ENCODE measurements around the gene HOXB5. TPM values are rescaled to one million over a fixed set of nuclear protein-coding genes. Genes with fewer than 3 reads are reported as not detected.
A peak's percentile ranks its signal among the peaks of the same experiment; 100 is the strongest.

HOXB5 gene
- total and polyA plus RNA-seq, 2 donors (not counting 1 experiment from before 2014, with no cell fraction given) = not detected

GRCh38 chr17:48589831-48590606, 3.6 kb downstream of the HOXB5 start, which contains the start of gene HOXB3:
Gene HOXB3 (minus strand): TSS chr17:48590241. CDS start chr17:48552474, 37,767 bp downstream.
- Histone ChIP-seq H3K27ac (ENCODE audit: low read length in 2 of 2) (no peak within 1 kb of the TSS), H3K9ac (ENCODE audit: low read length) (peak within 1 kb of the TSS; percentile 1), H3K4me1 (ENCODE audit: control insufficient read depth in 2 of 2, insufficient read depth in 2 of 2, low read length in 2 of 2) (peaks cover 52 to 61% of the 10 kb centered on the region in 2 donors), H3K4me3 (ENCODE audit: control extremely low read depth in 1 of 5, extremely low read depth in 1 of 5, insufficient read depth in 1 of 5, low read depth in 2 of 5, low read length in 4 of 5) (peak within 1 kb of the TSS in 2 of 5 experiments; percentile 15 to 17), H3K9me3 (ENCODE audit: control extremely low read depth in 1 of 3, control insufficient read depth in 2 of 3, insufficient read depth in 1 of 3, low read length in 2 of 3) (peaks cover 0 to 11% (median 0%) of the 10 kb centered on the region in 3 donors), H3K4me2 (replicated peaks; ENCODE audit: low read depth, low read length, poor library complexity, severe bottlenecking) (peak within 1 kb of the TSS; percentile 53), H3K36me3 (replicated peaks in 1 of 2; ENCODE audit: control extremely low read depth in 1 of 2, control insufficient read depth in 1 of 2, extremely low read depth in 1 of 2, insufficient read depth in 2 of 2, low read length in 1 of 2) (no peaks in the 10 kb centered on the region), H4K20me1 (ENCODE audit: control insufficient read depth, insufficient read depth, low read length, poor library complexity, severe bottlenecking) (peaks cover 4% of the 10 kb centered on the region), H3K27me3 (replicated peaks in 1 of 4; ENCODE audit: control extremely low read depth in 1 of 4, control insufficient read depth in 3 of 4, insufficient read depth in 4 of 4, low read length in 3 of 4) (peaks cover 0 to 99% (median 83%) of the 10 kb centered on the region in 4 experiments), H3K79me2 (ENCODE audit: control insufficient read depth, insufficient read depth, low read length) (no peaks in the 10 kb centered on the region), H2AFZ (ENCODE audit: insufficient read depth, low read depth, low read length, poor library complexity, severe bottlenecking) (no peak within 1 kb of the TSS)
- DNase-seq (peak; percentile 48), ATAC-seq (ENCODE audit: low read depth) (no peak)
- no peaks in the 10 kb centered on the region for H3K9me3 Mint-ChIP-seq (ENCODE audit: insufficient read depth)
- TF ChIP-seq, protein P1, sequence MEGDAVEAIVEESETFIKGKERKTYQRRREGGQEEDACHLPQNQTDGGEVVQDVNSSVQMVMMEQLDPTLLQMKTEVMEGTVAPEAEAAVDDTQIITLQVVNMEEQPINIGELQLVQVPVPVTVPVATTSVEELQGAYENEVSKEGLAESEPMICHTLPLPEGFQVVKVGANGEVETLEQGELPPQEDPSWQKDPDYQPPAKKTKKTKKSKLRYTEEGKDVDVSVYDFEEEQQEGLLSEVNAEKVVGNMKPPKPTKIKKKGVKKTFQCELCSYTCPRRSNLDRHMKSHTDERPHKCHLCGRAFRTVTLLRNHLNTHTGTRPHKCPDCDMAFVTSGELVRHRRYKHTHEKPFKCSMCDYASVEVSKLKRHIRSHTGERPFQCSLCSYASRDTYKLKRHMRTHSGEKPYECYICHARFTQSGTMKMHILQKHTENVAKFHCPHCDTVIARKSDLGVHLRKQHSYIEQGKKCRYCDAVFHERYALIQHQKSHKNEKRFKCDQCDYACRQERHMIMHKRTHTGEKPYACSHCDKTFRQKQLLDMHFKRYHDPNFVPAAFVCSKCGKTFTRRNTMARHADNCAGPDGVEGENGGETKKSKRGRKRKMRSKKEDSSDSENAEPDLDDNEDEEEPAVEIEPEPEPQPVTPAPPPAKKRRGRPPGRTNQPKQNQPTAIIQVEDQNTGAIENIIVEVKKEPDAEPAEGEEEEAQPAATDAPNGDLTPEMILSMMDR (IDR thresholded peaks at IDR 0.05) = no peak
- peak; percentile 57 for TF ChIP-seq EZH2 (IDR thresholded peaks at IDR 0.05; ENCODE audit: borderline replicate concordance, insufficient read depth, low read depth, low read length, poor library complexity, severe bottlenecking)
- peak within 1 kb of the TSS; percentile 58 for H3K4me3 Mint-ChIP-seq
- 19% methylated on average over 5 of the region's 23 CpGs for WGBS (ENCODE audit: insufficient coverage)
- H3K27me3 Mint-ChIP-seq = peaks cover 91% of the 10 kb centered on the region
- H3K27ac Mint-ChIP-seq = peak within 1 kb of the TSS; percentile 32
- intact Hi-C loops (cut with micrococcal nuclease) = no loop called here
- ChIA-PET CTCF (interaction anchor here (0.6 to 2.2 kb wide), 7 partner anchors 9 to 282 kb away, joined by 3 to 6 read pairs (median 4); no protein-coding TSS in a partner anchor), POLR2A (no interaction called here)
- H3K4me1 Mint-ChIP-seq = peaks cover 47% of the 10 kb centered on the region
